A375 (cell line): ENCODE measurements around the gene ZAR1. TPM values are rescaled to one million over a fixed set of nuclear protein-coding genes. Genes with fewer than 3 reads are reported as not detected.

Experiments used
- total RNA-seq: library from RNA; depleted of rRNA; stranded (reverse); fragments of >200 nt; shearing (Covaris generic); gene quantifications from 2 replicates; pipeline ENCODE4 v1.2.3, GENCODE V29; 2014; rRNA removed

The ZAR1 gene, protein sequence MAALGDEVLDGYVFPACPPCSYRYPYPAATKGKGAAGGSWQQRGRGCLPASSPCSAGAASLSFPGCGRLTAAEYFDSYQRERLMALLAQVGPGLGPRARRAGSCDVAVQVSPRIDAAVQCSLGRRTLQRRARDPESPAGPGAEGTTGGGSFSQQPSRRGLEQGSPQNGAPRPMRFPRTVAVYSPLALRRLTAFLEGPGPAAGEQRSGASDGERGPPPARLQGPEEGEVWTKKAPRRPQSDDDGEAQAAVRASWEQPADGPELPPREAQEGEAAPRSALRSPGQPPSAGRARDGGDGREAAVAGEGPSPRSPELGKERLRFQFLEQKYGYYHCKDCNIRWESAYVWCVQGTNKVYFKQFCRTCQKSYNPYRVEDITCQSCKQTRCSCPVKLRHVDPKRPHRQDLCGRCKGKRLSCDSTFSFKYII
- total RNA-seq: 0.40 and 1.1 TPM in 2 replicates

DNA sequence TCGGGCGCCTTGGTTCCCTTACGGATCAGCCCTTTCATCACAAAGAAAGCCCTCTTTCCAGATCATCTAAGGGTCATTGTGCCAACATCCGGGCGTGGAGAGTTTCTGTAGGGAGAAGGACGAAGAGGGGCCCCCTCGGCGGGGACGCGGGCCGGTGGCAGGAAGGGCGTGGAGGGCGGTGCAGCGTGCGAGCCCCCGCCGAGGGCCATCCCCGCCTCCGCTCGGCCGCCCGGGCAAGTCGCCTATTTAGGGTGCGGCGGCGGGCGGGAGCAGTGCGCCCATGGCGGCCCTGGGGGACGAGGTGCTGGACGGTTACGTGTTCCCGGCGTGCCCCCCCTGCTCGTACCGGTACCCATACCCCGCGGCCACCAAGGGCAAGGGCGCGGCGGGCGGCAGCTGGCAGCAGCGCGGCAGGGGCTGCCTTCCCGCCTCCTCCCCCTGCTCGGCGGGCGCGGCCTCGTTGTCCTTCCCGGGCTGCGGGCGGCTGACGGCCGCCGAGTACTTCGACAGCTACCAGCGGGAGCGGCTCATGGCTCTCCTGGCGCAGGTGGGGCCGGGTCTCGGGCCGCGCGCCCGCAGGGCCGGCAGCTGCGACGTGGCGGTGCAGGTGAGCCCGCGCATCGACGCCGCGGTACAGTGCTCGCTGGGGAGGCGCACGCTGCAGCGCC is at the start of gene ZAR1:
Gene ZAR1, plus strand, starts transcription at position 241 of the 668 bp plus-strand sequence. Its CDS starts 40 bp downstream, at position 281.

DNA sequence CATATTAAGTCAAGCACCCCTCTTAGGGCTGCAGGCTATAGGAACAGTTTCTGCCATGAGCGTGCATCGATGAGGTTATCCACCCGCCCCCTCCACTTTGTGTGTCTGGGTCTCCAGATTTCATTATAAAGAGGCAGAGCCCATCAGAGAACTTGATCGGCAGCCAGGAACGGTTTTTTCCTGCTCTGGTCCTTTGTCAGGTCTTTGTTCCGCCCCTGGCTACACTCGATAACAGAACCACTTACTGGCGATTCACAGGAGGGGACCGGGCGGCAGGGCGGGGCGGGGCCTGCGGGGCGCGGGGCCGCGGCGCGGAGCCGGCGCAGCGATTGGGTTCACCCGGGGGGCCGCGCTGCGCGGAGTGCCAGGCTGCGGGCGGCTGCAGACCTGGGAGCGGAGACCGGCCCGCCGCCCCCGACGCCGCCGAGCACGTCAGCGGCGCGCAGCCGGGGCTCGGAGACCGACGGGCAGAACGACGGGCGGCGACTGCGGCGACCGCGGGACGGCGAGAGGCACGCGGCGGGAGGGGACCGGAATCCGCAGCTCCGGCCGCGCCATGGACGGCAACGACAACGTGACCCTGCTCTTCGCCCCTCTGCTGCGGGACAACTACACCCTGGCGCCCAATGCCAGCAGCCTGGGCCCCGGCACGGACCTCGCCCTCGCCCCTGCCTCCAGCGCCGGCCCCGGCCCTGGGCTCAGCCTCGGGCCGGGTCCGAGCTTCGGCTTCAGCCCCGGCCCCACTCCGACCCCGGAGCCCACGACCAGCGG is 6.9 kb upstream of the ZAR1 start, which contains the start of gene SLC10A4:
Gene SLC10A4, plus strand, starts transcription at position 338 of the 771 bp plus-strand sequence. Its CDS starts 219 bp downstream, at position 557.

Other genes starting within 250 kb of the ZAR1 start
- 1.1 and 3.4 TPM in 2 replicates for gene TEC, start 220.4 kb upstream of the ZAR1 start, total RNA-seq
- 13.5 and 21.5 TPM in 2 replicates for gene SLAIN2, start 148.7 kb upstream of the ZAR1 start, total RNA-seq
- 0.53 TPM in 2 replicates for gene SLC10A4, start 6.9 kb upstream of the ZAR1 start, total RNA-seq